K562 (cell line): ENCODE measurements around the gene PPFIBP2.

Experiments
- AFF1 ChIP-seq, 2 experiments: fragments of 450-650 bp; IDR thresholded peaks; 2 replicates each; pipeline ENCODE4 v1.6.1; 2018; ENCODE audit warnings: mild to moderate bottlenecking in 2 of 2, low read depth in 1 of 2; ENCODE audit not compliant: partially characterized antibody in 2 of 2
- ATF2 ChIP-seq: sonication (generic); formaldehyde crosslinking; IDR thresholded peaks from 2 replicates; pipeline ENCODE4 v1.8.1; 2022; ENCODE audit warnings: missing genetic modification reagents
- CBX5 ChIP-seq: IDR thresholded peaks from 2 replicates; pipeline ENCODE4 v1.6.1; 2014; ENCODE audit warnings: low read depth, borderline replicate concordance
- CTCF ChIP-seq, 3 experiments: IDR thresholded peaks in 2 of 3; conservative IDR thresholded peaks in 1 of 3; 2 replicates each; pipeline ENCODE4 v1.5.1; 2011 to 2012; ENCODE audit warnings: low read length in 3 of 3, mild to moderate bottlenecking in 3 of 3, control low read depth in 2 of 3, improper control_type of control experiment in 1 of 3, inconsistent platforms in 1 of 3, low read depth in 1 of 3, mixed read lengths in 1 of 3, moderate library complexity in 1 of 3; ENCODE audit not compliant: insufficient read depth in 2 of 3
- DACH1 ChIP-seq: fragments of 450-650 bp; IDR thresholded peaks from 2 replicates; pipeline ENCODE4 v1.6.1; 2018; ENCODE audit not compliant: partially characterized antibody
- HIVEP1 ChIP-seq: fragments of 250-450 bp; sonication (Bioruptor Pico); IDR thresholded peaks from 2 replicates; pipeline ENCODE4 v1.4.0; 2020; ENCODE audit warnings: mild to moderate bottlenecking
- HNRNPK ChIP-seq: fragments of 200-400 bp; formaldehyde crosslinking; IDR thresholded peaks from one replicate; pipeline ENCODE4 v1.6.1; 2018; ENCODE audit warnings: mild to moderate bottlenecking, low read depth, low read length; ENCODE audit not compliant: poor library complexity, severe bottlenecking
- JUNB ChIP-seq: fragments of 450-650 bp; formaldehyde crosslinking; conservative IDR thresholded peaks from 2 replicates; pipeline ENCODE4 v1.4.0; 2020; ENCODE audit warnings: mild to moderate bottlenecking
- MAX ChIP-seq: sonication (generic); formaldehyde crosslinking; IDR thresholded peaks from 2 replicates; pipeline ENCODE4 v1.9.0; 2022; ENCODE audit warnings: mild to moderate bottlenecking, missing genetic modification reagents
- NFIX ChIP-seq: fragments of 250-450 bp; sonication (Bioruptor Pico); IDR thresholded peaks from 2 replicates; pipeline ENCODE4 v1.4.0; 2020; ENCODE audit warnings: low read depth, mild to moderate bottlenecking, moderate library complexity
- TAF1 ChIP-seq: IDR thresholded peaks from 2 replicates; pipeline ENCODE4 v1.6.1; 2011; ENCODE audit warnings: mild to moderate bottlenecking, low read length, moderate library complexity; ENCODE audit not compliant: insufficient read depth, control insufficient read depth, severe bottlenecking; ENCODE audit errors: extremely low read depth
- ZBTB11 ChIP-seq, 3 experiments: fragments of 200-800 bp in 1 of 3; fragments of 250-450 bp in 1 of 3; fragments of 450-650 bp in 1 of 3; sonication (Bioruptor Pico) in 1 of 3; sonication (Bioruptor generic) in 1 of 3; formaldehyde crosslinking in 1 of 3; IDR thresholded peaks; 2 replicates each; pipeline versions ENCODE4 v1.6.1 to v1.8.0; 2016 to 2022; ENCODE audit warnings: mild to moderate bottlenecking in 2 of 3, missing genetic modification characterization in 2 of 3, missing compliant biosample characterization in 1 of 3, moderate library complexity in 1 of 3
- ZFP30 ChIP-seq: fragments of 250-450 bp; sonication (Bioruptor Pico); IDR thresholded peaks from 2 replicates; pipeline ENCODE4 v1.8.0; 2022; ENCODE audit warnings: moderate library complexity, mild to moderate bottlenecking, inconsistent platforms, borderline replicate concordance
- ZNF384 ChIP-seq: IDR thresholded peaks from 2 replicates; pipeline ENCODE4 v1.6.1; 2012; ENCODE audit warnings: low read depth, low read length, improper control_type of control experiment

GRCh38 chr11:7584910-7585309, 71.1 kb downstream of the PPFIBP2 start:
- TF ChIP-seq ZFP30 (CRISPR knock-in tag) (no peak), JUNB (CRISPR knock-in tag) (no peak), TAF1 (no peak), CTCF (IDR thresholded peaks at IDR 0.05 in 2 of 3, conservative IDR thresholded peaks at IDR 0.05 in 1 of 3; ENCODE audit: insufficient read depth in 2 of 3, low read depth in 1 of 3, low read length in 3 of 3) (no peak), DACH1 (no peak), HIVEP1 (CRISPR knock-in tag) (no peak), ZBTB11 (CRISPR knock-in tag; IDR thresholded peaks at IDR 0.05) (no peak), NFIX (CRISPR knock-in tag) (no peak), AFF1 (IDR thresholded peaks at IDR 0.05; ENCODE audit: low read depth in 1 of 2, partially characterized antibody in 2 of 2) (no peak), ZNF384 (no peak), CBX5 (no peak), HNRNPK (no peak), MAX (CRISPR knock-in tag) (no peak), ATF2 (CRISPR knock-in tag) (no peak)
